Uterus (tissue), 2 donors: ENCODE results near the gene MPP3.

ENCODE experiments used
- POLR2A ChIP-seq, 2 donors: fragments of 450-650 bp; IDR thresholded peaks; one replicate each; pipeline ENCODE4 v1.6.1; 2016; ENCODE audit warnings: antibody characterized with exemption in 2 of 2, mild to moderate bottlenecking in 1 of 2, moderate library complexity in 1 of 2
- TF ChIP-seq, protein P1 (sequence below), 4 experiments: fragments of 200-600 bp in 2 of 4; fragments of 450-650 bp in 2 of 4; sonication (generic) in 2 of 4; IDR thresholded peaks; one replicate each; pipeline ENCODE4 v1.5.1; 2016 to 2019; ENCODE audit warnings: antibody characterized with exemption in 4 of 4, mild to moderate bottlenecking in 2 of 4, moderate library complexity in 1 of 4

DNA sequence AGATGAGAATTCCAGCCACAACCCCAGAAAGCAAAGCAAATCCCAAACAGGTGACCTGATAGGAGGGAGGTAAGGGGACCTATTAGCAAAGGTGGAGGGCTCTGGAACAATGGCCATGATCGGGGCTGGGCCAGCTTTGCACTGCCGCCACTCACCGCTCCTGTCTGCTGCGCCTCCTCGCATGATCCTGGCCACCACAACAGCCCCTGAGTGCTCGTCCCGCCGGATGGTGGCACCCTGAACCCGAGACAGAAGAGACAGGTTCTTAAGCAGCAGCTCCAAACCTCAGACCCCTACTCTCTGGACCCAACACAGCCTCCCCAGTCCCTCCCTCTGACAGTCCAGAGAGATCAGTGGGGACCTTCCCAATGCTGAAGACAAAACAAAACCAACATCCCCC, 5.3 kb downstream of the MPP3 start:
- TF ChIP-seq, protein P1, sequence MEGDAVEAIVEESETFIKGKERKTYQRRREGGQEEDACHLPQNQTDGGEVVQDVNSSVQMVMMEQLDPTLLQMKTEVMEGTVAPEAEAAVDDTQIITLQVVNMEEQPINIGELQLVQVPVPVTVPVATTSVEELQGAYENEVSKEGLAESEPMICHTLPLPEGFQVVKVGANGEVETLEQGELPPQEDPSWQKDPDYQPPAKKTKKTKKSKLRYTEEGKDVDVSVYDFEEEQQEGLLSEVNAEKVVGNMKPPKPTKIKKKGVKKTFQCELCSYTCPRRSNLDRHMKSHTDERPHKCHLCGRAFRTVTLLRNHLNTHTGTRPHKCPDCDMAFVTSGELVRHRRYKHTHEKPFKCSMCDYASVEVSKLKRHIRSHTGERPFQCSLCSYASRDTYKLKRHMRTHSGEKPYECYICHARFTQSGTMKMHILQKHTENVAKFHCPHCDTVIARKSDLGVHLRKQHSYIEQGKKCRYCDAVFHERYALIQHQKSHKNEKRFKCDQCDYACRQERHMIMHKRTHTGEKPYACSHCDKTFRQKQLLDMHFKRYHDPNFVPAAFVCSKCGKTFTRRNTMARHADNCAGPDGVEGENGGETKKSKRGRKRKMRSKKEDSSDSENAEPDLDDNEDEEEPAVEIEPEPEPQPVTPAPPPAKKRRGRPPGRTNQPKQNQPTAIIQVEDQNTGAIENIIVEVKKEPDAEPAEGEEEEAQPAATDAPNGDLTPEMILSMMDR (IDR thresholded peaks at IDR 0.05) = no peak
- no peak for TF ChIP-seq POLR2A (IDR thresholded peaks at IDR 0.05)
